Right lobe of liver (tissue), 6 donors: Measurements from ENCODE around the gene WFDC2. TPM values are rescaled to one million over a fixed set of nuclear protein-coding genes. Genes with fewer than 3 reads are reported as not detected.

Source experiments
- ATAC-seq, 4 donors: fragments of 200-7000 bp; cut with Tn5 transposase; one replicate each; pipeline ENCODE4 v1.9.1; 2020; ENCODE audit warnings: mild to moderate bottlenecking in 4 of 4, moderate library complexity in 4 of 4
- DNase-seq, 3 donors: peaks; one replicate each; pipeline ENCODE4 v3.0.0-alpha.2; 2020
- H3K27ac ChIP-seq, 3 donors: fragments of 200-600 bp; one replicate each; pipeline ENCODE4 v1.8.0; 2022
- H3K27me3 ChIP-seq, 2 donors: fragments of 200-600 bp; one replicate each; pipeline ENCODE4 v1.8.0; 2022
- H3K36me3 ChIP-seq, 4 donors: fragments of 200-600 bp; sonication (generic) in 1 of 4; one replicate each; pipeline versions ENCODE4 v1.5.1 to v1.8.0; 2017 to 2022; ENCODE audit warnings: control low read depth in 1 of 4
- H3K4me1 ChIP-seq, 4 donors: fragments of 200-600 bp; sonication (generic) in 1 of 4; one replicate each; pipeline versions ENCODE4 v1.5.1 to v1.8.0; 2017 to 2022; ENCODE audit warnings: control low read depth in 1 of 4
- H3K4me3 ChIP-seq, 3 donors: fragments of 200-600 bp; one replicate each; pipeline ENCODE4 v1.8.0; 2022
- H3K9me3 ChIP-seq, 4 donors: fragments of 200-600 bp; sonication (generic) in 1 of 4; one replicate each; pipeline versions ENCODE4 v1.5.1 to v1.8.0; 2017 to 2022; ENCODE audit warnings: control low read depth in 1 of 4
- CTCF ChIP-seq, 4 donors: fragments of 200-600 bp in 3 of 4; fragments of 450-650 bp in 1 of 4; IDR thresholded peaks; one replicate each; pipeline versions ENCODE4 v1.5.1 to v1.8.0; 2016 to 2022; ENCODE audit warnings: antibody characterized with exemption in 4 of 4, mild to moderate bottlenecking in 2 of 4
- POLR2A ChIP-seq: fragments of 450-650 bp; IDR thresholded peaks from one replicate; pipeline ENCODE4 v1.6.1; 2017; ENCODE audit warnings: antibody characterized with exemption, mild to moderate bottlenecking
- WGBS: methylation state at CpG from one replicate; pipeline ENCODE4 v1.1.6; 2018; ENCODE audit warnings: low coverage, low lambda C conversion rate; ENCODE audit not compliant: insufficient coverage; ENCODE audit errors: missing lambda C conversion rate; 5-methylcytosine and 5-hydroxymethylcytosine counted together
- intact Hi-C, 2 donors: fragments of 100-400 bp; cut with DNase I; formaldehyde crosslinking; loops; one replicate each; pipeline versions ENCODE4 v1.11.2 to v1.14.1; 2022
- total RNA-seq, 6 experiments: library from RNA; depleted of rRNA in 2 of 6; stranded (reverse); fragments of >200 nt in 2 of 6; fragmentation: NEBNext Ultra II Directional in 3 of 6; extraction: Animal tissue kit (Norgen Biotek cat#: 25700) in 3 of 6; gene quantifications; one replicate each; pipeline versions ENCODE4 v1.1.0 to v1.2.4, GENCODE V29; 2016 to 2023
- donor health status: DM: no; HTN: yes; CAD: no.
- donor health status: DM: no; HTN: no; CAD: no.
- donor health status: DM: no; HTN: no; CAD: no.
- donor health status: DM: no; HTN: yes; CAD: no.
- donor health status: DM: no; HTN: yes; CAD: no.

Gene WFDC2
- total RNA-seq, 6 experiments from 2014 or later, result 0.77 to 2.8 (median 1.8) TPM; not detected in 1

- no peaks in the 10 kb centered on the region for H3K4me1 ChIP-seq
- TF ChIP-seq POLR2A, result no peak
- no peak for TF ChIP-seq CTCF (IDR thresholded peaks at IDR 0.05)
- H3K27ac ChIP-seq, result no peak overlapping the region
- H3K36me3 ChIP-seq, result no peaks in the 10 kb centered on the region
- ATAC-seq (peak in 2 of 4 donors; percentile 35 to 68), DNase-seq (no peak)
- H3K27me3 ChIP-seq, result peaks cover 0 to 4% of the 10 kb centered on the region in 2 donors
- H3K4me3 ChIP-seq, result no peak overlapping the region
- intact Hi-C loops, result no loop called here
- H3K9me3 ChIP-seq, result no peaks in the 10 kb centered on the region
- WGBS, result 48% methylated on average over 5 of the region's 7 CpGs
Measured at GRCh38 chr20:45508068-45508886, 38.7 kb downstream of the WFDC2 start.

- Histone ChIP-seq H3K36me3 (no peaks in the 10 kb centered on the region), H3K27me3 (peaks cover 0 to 3% of the 10 kb centered on the region in 2 donors), H3K9me3 (no peaks in the 10 kb centered on the region), H3K27ac (no peak overlapping the region), H3K4me1 (no peaks in the 10 kb centered on the region), H3K4me3 (no peak overlapping the region)
- TF ChIP-seq CTCF (IDR thresholded peaks at IDR 0.05) (no peak), POLR2A (no peak)
- no peak for DNase-seq
- ATAC-seq, result no peak
- 48% methylated on average over 4 of the region's 4 CpGs for WGBS
- intact Hi-C loops, result no loop called here
Measured at GRCh38 chr20:45509091-45509490, 39.5 kb downstream of the WFDC2 start.

GRCh38 chr20:45510242-45510862, 40.8 kb downstream of the WFDC2 start:
- H3K27me3 ChIP-seq, result no peaks in the 10 kb centered on the region
- no peak overlapping the region for H3K4me3 ChIP-seq
- no peak overlapping the region for H3K27ac ChIP-seq
- ATAC-seq, result peak in 2 of 4 donors; percentile 18 to 39
- H3K36me3 ChIP-seq, result no peaks in the 10 kb centered on the region
- no peaks in the 10 kb centered on the region for H3K9me3 ChIP-seq
- no peaks in the 10 kb centered on the region for H3K4me1 ChIP-seq
- intact Hi-C loops, result no loop called here
- no peak for DNase-seq
- 62% methylated on average over 5 of the region's 5 CpGs for WGBS
- TF ChIP-seq CTCF (IDR thresholded peaks at IDR 0.05), result no peak
- no peak for TF ChIP-seq POLR2A

- DNase-seq, result peak in 1 of 3 donors; percentile 52
- Histone ChIP-seq H3K36me3 (no peaks in the 10 kb centered on the region), H3K27ac (no peak within 1 kb of the TSS), H3K9me3 (no peaks in the 10 kb centered on the region), H3K4me3 (no peak within 1 kb of the TSS), H3K4me1 (no peaks in the 10 kb centered on the region), H3K27me3 (no peaks in the 10 kb centered on the region)
- TF ChIP-seq CTCF (IDR thresholded peaks at IDR 0.05) (no peak), POLR2A (no peak)
- WGBS, result 35% methylated on average over 5 of the region's 5 CpGs
- no peak for ATAC-seq
- intact Hi-C loops, result no loop called here
Measured at GRCh38 chr20:45515147-45515913, 45.8 kb downstream of the WFDC2 start, which contains the start of gene SPINT3. TSS of gene SPINT3 (minus strand) at chr20:45515622. CDS start at chr20:45515608, 14 bp downstream.
